MCF 10A (cell line): ENCODE data around the gene CUL3. TPM values are rescaled to one million over a fixed set of nuclear protein-coding genes. Genes with fewer than 3 reads are reported as not detected.

ENCODE experiments used
- BruUV-seq: library from RNA; stranded (reverse); fragments of 400-500 nt; replicated peaks from 2 replicates; lab custom pipeline; 2021; lab: Mats Ljungman, UMichigan
- CTCF ChIA-PET: fragments of 300-600 bp; sonication (Branson Sonifier 250); formaldehyde crosslinking; extraction: SDS; loops from one replicate; lab custom pipeline; 2021; ENCODE audit warnings: antibody characterized with exemption, inconsistent platforms; lab: Yijun Ruan, JAX
- POLR2A ChIA-PET: fragments of 300-600, 350-650 bp; sonication (Branson Sonifier 250); formaldehyde crosslinking; extraction: SDS; loops from one replicate; lab custom pipeline; 2020; ENCODE audit warnings: antibody characterized with exemption, inconsistent platforms; lab: Yijun Ruan, JAX
- DNase-seq: peaks from one replicate; pipeline ENCODE4 v3.0.0-alpha.2; 2018; ENCODE audit not compliant: unreplicated experiment
- H3K27ac Mint-ChIP-seq: one replicate; pipeline ENCODE4 v1.8.0; 2022; ENCODE audit warnings: mild to moderate bottlenecking, low read depth, mixed read lengths; ENCODE audit not compliant: unreplicated experiment
- H3K27me3 Mint-ChIP-seq: one replicate; pipeline ENCODE4 v1.8.0; 2022; ENCODE audit warnings: mixed read lengths; ENCODE audit not compliant: insufficient read depth, unreplicated experiment
- H3K36me3 Mint-ChIP-seq: one replicate; pipeline ENCODE4 v1.8.0; 2022; ENCODE audit warnings: mild to moderate bottlenecking, moderate library complexity, mixed read lengths; ENCODE audit not compliant: insufficient read depth, unreplicated experiment
- H3K4me1 Mint-ChIP-seq: one replicate; pipeline ENCODE4 v1.8.0; 2022; ENCODE audit warnings: mixed read lengths; ENCODE audit not compliant: insufficient read depth, unreplicated experiment
- H3K4me3 Mint-ChIP-seq: one replicate; pipeline ENCODE4 v1.8.0; 2022; ENCODE audit warnings: mild to moderate bottlenecking, moderate library complexity, mixed read lengths; ENCODE audit not compliant: unreplicated experiment
- H3K9me3 Mint-ChIP-seq: one replicate; pipeline ENCODE4 v1.8.0; 2022; ENCODE audit warnings: mixed read lengths; ENCODE audit not compliant: unreplicated experiment
- intact Hi-C: fragments of 100-400 bp; cut with micrococcal nuclease; formaldehyde crosslinking; loops from 2 replicates; pipeline ENCODE4 v1.14.1; 2022
- total RNA-seq: library from RNA; stranded (reverse); gene quantifications from 2 replicates; pipeline ENCODE4 v1.2.3, GENCODE V29; 2022
- TF ChIP-seq, protein P1 (sequence below): fragments of 200-600 bp; IDR thresholded peaks from one replicate; pipeline ENCODE4 v1.8.0; 2022; ENCODE audit warnings: antibody characterized with exemption, mild to moderate bottlenecking; ENCODE audit not compliant: unreplicated experiment

The CUL3 gene
- total RNA-seq, 1 experiment from 2014 or later, result 65.5 TPM

DNA sequence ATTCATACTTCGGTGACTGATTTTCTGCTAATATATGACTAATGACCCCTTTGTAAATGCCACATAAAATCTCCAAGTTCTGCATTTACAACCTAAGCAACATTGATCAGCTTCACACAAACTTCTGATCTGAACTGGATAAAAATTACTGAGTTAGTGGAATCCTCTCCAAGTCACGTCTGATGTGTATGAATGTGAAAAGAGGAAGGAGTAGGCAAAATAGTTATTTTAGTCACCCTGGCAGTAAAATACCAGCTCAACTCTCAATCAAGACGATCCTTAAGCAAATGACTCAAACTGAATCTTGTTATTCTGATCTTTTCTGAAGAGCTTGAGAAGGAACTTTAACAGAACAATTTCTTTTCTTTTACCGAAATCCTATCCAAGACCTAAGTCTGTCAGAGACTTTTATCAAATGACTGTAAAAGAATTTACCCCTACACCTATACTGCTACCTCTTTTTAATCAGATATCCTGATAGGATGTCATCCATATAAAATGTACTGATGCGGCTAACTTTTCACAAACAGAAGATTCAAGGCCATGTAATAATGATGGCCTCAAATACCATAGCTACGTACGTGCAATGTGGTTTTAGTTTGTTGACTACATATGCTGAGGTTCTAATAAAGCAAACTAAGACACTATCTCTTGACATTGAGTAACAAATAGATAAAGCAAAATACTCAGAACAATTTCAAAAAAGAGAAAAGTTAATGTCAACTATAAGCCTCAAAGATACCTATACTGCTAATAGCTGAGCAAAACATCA is 23.7 kb downstream of the CUL3 start:
- Mint-ChIP-seq H3K36me3 (no peaks in the 10 kb centered on the region), H3K4me3 (no peak overlapping the region), H3K27me3 (no peaks in the 10 kb centered on the region), H3K4me1 (peaks cover 13% of the 10 kb centered on the region), H3K9me3 (no peaks in the 10 kb centered on the region), H3K27ac (no peak overlapping the region)
- intact Hi-C loops, result no loop called here
- ChIA-PET POLR2A (interaction anchor here (0.6 to 2.0 kb wide), 5 partner anchors 10 to 722 kb away, joined by 3 to 8 read pairs (median 5); no protein-coding TSS in a partner anchor), CTCF (interaction anchor here (0.8 kb wide), 3 partner anchors 25 to 425 kb away, joined by 3 to 6 read pairs (median 4); no protein-coding TSS in a partner anchor)
- no peak for DNase-seq
- BruUV-seq, result no TSS peak
- TF ChIP-seq, protein P1, sequence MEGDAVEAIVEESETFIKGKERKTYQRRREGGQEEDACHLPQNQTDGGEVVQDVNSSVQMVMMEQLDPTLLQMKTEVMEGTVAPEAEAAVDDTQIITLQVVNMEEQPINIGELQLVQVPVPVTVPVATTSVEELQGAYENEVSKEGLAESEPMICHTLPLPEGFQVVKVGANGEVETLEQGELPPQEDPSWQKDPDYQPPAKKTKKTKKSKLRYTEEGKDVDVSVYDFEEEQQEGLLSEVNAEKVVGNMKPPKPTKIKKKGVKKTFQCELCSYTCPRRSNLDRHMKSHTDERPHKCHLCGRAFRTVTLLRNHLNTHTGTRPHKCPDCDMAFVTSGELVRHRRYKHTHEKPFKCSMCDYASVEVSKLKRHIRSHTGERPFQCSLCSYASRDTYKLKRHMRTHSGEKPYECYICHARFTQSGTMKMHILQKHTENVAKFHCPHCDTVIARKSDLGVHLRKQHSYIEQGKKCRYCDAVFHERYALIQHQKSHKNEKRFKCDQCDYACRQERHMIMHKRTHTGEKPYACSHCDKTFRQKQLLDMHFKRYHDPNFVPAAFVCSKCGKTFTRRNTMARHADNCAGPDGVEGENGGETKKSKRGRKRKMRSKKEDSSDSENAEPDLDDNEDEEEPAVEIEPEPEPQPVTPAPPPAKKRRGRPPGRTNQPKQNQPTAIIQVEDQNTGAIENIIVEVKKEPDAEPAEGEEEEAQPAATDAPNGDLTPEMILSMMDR, result no peak

DNA sequence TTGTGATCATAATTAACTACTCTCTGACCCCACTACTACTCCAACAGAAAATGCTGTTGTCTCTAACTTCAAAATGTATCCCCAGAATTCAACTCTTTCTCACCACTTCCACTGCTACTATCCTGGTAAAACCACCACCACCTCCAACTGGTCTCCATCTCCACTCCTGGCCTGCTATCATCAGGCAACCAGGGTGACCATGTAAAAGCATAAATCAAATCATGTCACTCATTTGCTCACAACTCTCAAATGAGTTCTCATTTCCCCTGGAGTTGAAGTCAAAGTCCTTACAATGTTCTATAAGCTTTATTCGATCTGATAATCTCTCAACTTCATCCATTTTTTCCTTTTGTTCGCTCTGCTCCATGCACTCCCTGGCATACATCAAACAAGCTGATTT is 24.6 kb downstream of the CUL3 start:
- H3K27ac Mint-ChIP-seq, result no peak overlapping the region
- no peak for DNase-seq
- ChIA-PET POLR2A (interaction anchor here (0.7 to 2.0 kb wide), 3 partner anchors 11 to 18 kb away, joined by 3 to 6 read pairs (median 3); no protein-coding TSS in a partner anchor), CTCF (interaction anchor here (0.6 to 0.8 kb wide), 3 partner anchors 11 to 90 kb away, joined by 3 to 6 read pairs (median 4); no protein-coding TSS in a partner anchor)
- TF ChIP-seq, protein P1, result no peak
- peaks cover 13% of the 10 kb centered on the region for H3K4me1 Mint-ChIP-seq
- H3K4me3 Mint-ChIP-seq, result no peak overlapping the region
- no peaks in the 10 kb centered on the region for H3K9me3 Mint-ChIP-seq
- no TSS peak for BruUV-seq
- H3K36me3 Mint-ChIP-seq, result no peaks in the 10 kb centered on the region
- intact Hi-C loops, result no loop called here
- no peaks in the 10 kb centered on the region for H3K27me3 Mint-ChIP-seq

DNA sequence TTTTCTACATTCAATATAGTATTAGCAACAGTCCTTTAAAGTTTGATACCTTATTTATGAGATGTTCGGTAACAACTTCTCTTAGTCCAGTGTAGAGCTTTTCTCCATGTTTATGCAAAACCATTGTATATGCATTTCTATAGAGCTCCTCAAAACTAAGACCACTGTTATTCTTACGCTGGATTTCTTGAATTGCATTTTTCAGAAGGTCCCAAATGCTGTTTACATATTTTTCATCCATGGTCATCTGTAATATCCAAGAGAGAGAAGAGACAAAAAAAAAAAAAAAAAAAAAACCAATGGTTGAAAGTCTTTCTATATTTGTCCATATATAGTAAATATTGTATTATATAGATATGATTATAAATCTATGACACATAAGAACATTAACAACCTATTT is 27.6 kb downstream of the CUL3 start:
- H3K27me3 Mint-ChIP-seq, result no peaks in the 10 kb centered on the region
- no peaks in the 10 kb centered on the region for H3K9me3 Mint-ChIP-seq
- POLR2A ChIA-PET, result interaction anchor here (1.0 kb wide), 2 partner anchors 9 to 13 kb away, joined by 3 to 6 read pairs; no protein-coding TSS in a partner anchor
- DNase-seq, result no peak
- CTCF ChIA-PET, result no interaction called here
- no peak overlapping the region for H3K27ac Mint-ChIP-seq
- H3K4me1 Mint-ChIP-seq, result peaks cover 13% of the 10 kb centered on the region
- intact Hi-C loops, result no loop called here
- TF ChIP-seq, protein P1, result no peak
- H3K36me3 Mint-ChIP-seq, result peaks cover 1% of the 10 kb centered on the region
- BruUV-seq, result no TSS peak
- no peak overlapping the region for H3K4me3 Mint-ChIP-seq

DNA sequence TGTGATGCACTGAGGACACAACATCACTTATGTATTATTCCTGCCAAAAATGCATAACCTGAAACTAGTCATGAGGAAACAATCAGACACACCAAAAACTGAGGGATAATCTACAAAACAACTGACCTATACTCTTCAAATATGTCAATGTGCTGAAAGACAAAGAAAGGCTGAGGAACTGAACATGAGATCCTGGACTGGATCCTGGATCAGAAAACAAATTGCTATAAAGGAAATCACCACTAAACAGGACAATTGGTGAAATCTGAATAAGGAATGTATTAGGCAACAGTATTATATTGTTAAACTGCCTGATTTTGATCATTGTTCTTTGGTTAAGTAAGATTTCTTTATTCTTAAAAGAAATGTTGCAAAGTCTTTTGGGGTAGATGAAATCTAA is 28.8 kb downstream of the CUL3 start:
- BruUV-seq, result no TSS peak
- no peaks in the 10 kb centered on the region for H3K9me3 Mint-ChIP-seq
- peaks cover 13% of the 10 kb centered on the region for H3K4me1 Mint-ChIP-seq
- H3K4me3 Mint-ChIP-seq, result no peak overlapping the region
- ChIA-PET POLR2A (no interaction called here), CTCF (interaction anchor here (0.7 kb wide), 1 partner anchor 97 kb away, joined by 3 read pairs; no protein-coding TSS in a partner anchor)
- no peaks in the 10 kb centered on the region for H3K27me3 Mint-ChIP-seq
- TF ChIP-seq, protein P1, result no peak
- peaks cover 6% of the 10 kb centered on the region for H3K36me3 Mint-ChIP-seq
- no peak for DNase-seq
- H3K27ac Mint-ChIP-seq, result no peak overlapping the region
- intact Hi-C loops, result no loop called here
